Measurements from ENCODE around the gene DGKG. TPM values are rescaled to one million over a fixed set of nuclear protein-coding genes. Genes with fewer than 3 reads are reported as not detected.

DGKG gene
- total RNA-seq, 1 donor from 2014 or later = 0.22 TPM

GRCh38 chr3:186320862-186321568 lies 41.0 kb downstream of the DGKG start:
- Mint-ChIP-seq H3K4me3 (no peak overlapping the region), H3K9me3 (no peaks in the 10 kb centered on the region), H3K27ac (no peak overlapping the region), H3K4me1 (no peaks in the 10 kb centered on the region), H3K36me3 (no peaks in the 10 kb centered on the region), H3K27me3 (ENCODE audit: insufficient read depth, low read depth) (peaks cover 8% of the 10 kb centered on the region)
- Histone ChIP-seq H3K27me3 (no peaks in the 10 kb centered on the region), H3K9me3 (ENCODE audit: low read depth) (no peaks in the 10 kb centered on the region), H3K4me1 (no peaks in the 10 kb centered on the region), H3K27ac (no peak overlapping the region), H3K36me3 (no peaks in the 10 kb centered on the region), H3K4me3 (no peak overlapping the region), H3K79me2 (ENCODE audit: low read depth) (no peaks in the 10 kb centered on the region), H4K20me1 (ENCODE audit: low read depth) (no peaks in the 10 kb centered on the region), H3F3A (ENCODE audit: low read depth) (no peaks in the 10 kb centered on the region), H3K9ac (no peak overlapping the region), H2AFZ (replicated peaks) (no peak overlapping the region), H3K4me2 (no peak overlapping the region)
- no peak for DNase-seq (ENCODE audit: low spot score)
- TF ChIP-seq CTCF (IDR thresholded peaks at IDR 0.05) = no peak
- TF ChIP-seq EZH2 (IDR thresholded peaks at IDR 0.05) = no peak
- TF ChIP-seq EZH2phosphoT487 (IDR thresholded peaks at IDR 0.05) = no peak

- no peaks in the 10 kb centered on the region for H3K4me1 ChIP-seq
- H3K9ac ChIP-seq = no peak overlapping the region
- H2AFZ ChIP-seq (replicated peaks) = no peak overlapping the region
- no peaks in the 10 kb centered on the region for H4K20me1 ChIP-seq (ENCODE audit: low read depth)
- H3K4me3 ChIP-seq = no peak overlapping the region
- H3K36me3 ChIP-seq = no peaks in the 10 kb centered on the region
- H3F3A ChIP-seq (ENCODE audit: low read depth) = no peaks in the 10 kb centered on the region
- Mint-ChIP-seq H3K4me1 (no peaks in the 10 kb centered on the region), H3K4me3 (no peak overlapping the region), H3K27ac (no peak overlapping the region), H3K9me3 (no peaks in the 10 kb centered on the region), H3K27me3 (ENCODE audit: insufficient read depth, low read depth) (peaks cover 9% of the 10 kb centered on the region), H3K36me3 (no peaks in the 10 kb centered on the region)
- DNase-seq (ENCODE audit: low spot score) = no peak
- H3K27ac ChIP-seq = no peak overlapping the region
- no peaks in the 10 kb centered on the region for H3K27me3 ChIP-seq
- no peaks in the 10 kb centered on the region for H3K79me2 ChIP-seq (ENCODE audit: low read depth)
- TF ChIP-seq EZH2phosphoT487 (IDR thresholded peaks at IDR 0.05) = no peak
- TF ChIP-seq CTCF (IDR thresholded peaks at IDR 0.05) = no peak
- no peak for TF ChIP-seq EZH2 (IDR thresholded peaks at IDR 0.05)
- H3K4me2 ChIP-seq = no peak overlapping the region
- H3K9me3 ChIP-seq (ENCODE audit: low read depth) = no peaks in the 10 kb centered on the region
Measured at GRCh38 chr3:186319945-186320344, 42.1 kb downstream of the DGKG start.

GRCh38 chr3:186318135-186318534 lies 43.9 kb downstream of the DGKG start:
- H3K36me3 ChIP-seq = no peaks in the 10 kb centered on the region
- no peak overlapping the region for H3K4me2 ChIP-seq
- no peaks in the 10 kb centered on the region for H3K27me3 ChIP-seq
- no peaks in the 10 kb centered on the region for H3K79me2 ChIP-seq (ENCODE audit: low read depth)
- Mint-ChIP-seq H3K36me3 (no peaks in the 10 kb centered on the region), H3K27ac (no peak overlapping the region), H3K9me3 (no peaks in the 10 kb centered on the region), H3K4me3 (no peak overlapping the region), H3K4me1 (no peaks in the 10 kb centered on the region), H3K27me3 (ENCODE audit: insufficient read depth, low read depth) (peaks cover 12% of the 10 kb centered on the region)
- H3K27ac ChIP-seq = no peak overlapping the region
- no peak overlapping the region for H3K4me3 ChIP-seq
- TF ChIP-seq EZH2 (IDR thresholded peaks at IDR 0.05) (no peak), EZH2phosphoT487 (IDR thresholded peaks at IDR 0.05) (no peak), CTCF (IDR thresholded peaks at IDR 0.05) (no peak)
- H3K9me3 ChIP-seq (ENCODE audit: low read depth) = no peaks in the 10 kb centered on the region
- H2AFZ ChIP-seq (replicated peaks) = no peak overlapping the region
- H4K20me1 ChIP-seq (ENCODE audit: low read depth) = no peaks in the 10 kb centered on the region
- H3F3A ChIP-seq (ENCODE audit: low read depth) = no peaks in the 10 kb centered on the region
- DNase-seq (ENCODE audit: low spot score) = no peak
- no peaks in the 10 kb centered on the region for H3K4me1 ChIP-seq
- H3K9ac ChIP-seq = no peak overlapping the region
